ENCODE measurements around the gene COX7A2. TPM values are rescaled to one million over a fixed set of nuclear protein-coding genes. Genes with fewer than 3 reads are reported as not detected.

The COX7A2 gene
- total and polyA plus RNA-seq, 9 donors, result 178 to 377 (median 207) TPM

GRCh38 chr6:75275067-75275466, 31.5 kb upstream of the COX7A2 start:
- H3K27me3 ChIP-seq, result no peaks in the 10 kb centered on the region
- no peaks in the 10 kb centered on the region for H3K36me3 ChIP-seq
- intact Hi-C loops (cut with DNase I), result no loop called here
- H3K9me3 ChIP-seq, result no peaks in the 10 kb centered on the region
- no peak overlapping the region for H3K27ac ChIP-seq
- H3K4me1 ChIP-seq (ENCODE audit: insufficient read depth), result peaks cover 10% of the 10 kb centered on the region
- H3K4me3 ChIP-seq, result no peak overlapping the region
- no peak for DNase-seq
- TF ChIP-seq EP300 (IDR thresholded peaks at IDR 0.05) (no peak), POLR2A (IDR thresholded peaks at IDR 0.05) (no peak), CTCF (IDR thresholded peaks at IDR 0.05) (no peak)

- TF ChIP-seq POLR2A (IDR thresholded peaks at IDR 0.05) (no peak), CTCF (IDR thresholded peaks at IDR 0.05) (no peak), EP300 (IDR thresholded peaks at IDR 0.05) (no peak)
- no peaks in the 10 kb centered on the region for H3K9me3 ChIP-seq
- H3K4me1 ChIP-seq (ENCODE audit: insufficient read depth), result peaks cover 8% of the 10 kb centered on the region
- intact Hi-C loops (cut with DNase I), result no loop called here
- 90 to 97% (median 94%) methylated on average over 4 of the region's 4 CpGs for WGBS, 3 donors
- H3K27me3 ChIP-seq, result no peaks in the 10 kb centered on the region
- no peak for DNase-seq
- no peak overlapping the region for H3K27ac ChIP-seq
- no peaks in the 10 kb centered on the region for H3K36me3 ChIP-seq
- no peak overlapping the region for H3K4me3 ChIP-seq
Observed at GRCh38 chr6:75273009-75273408, 29.4 kb upstream of the COX7A2 start.

GRCh38 chr6:75272145-75272840, 28.7 kb upstream of the COX7A2 start:
- DNase-seq, result no peak
- no peaks in the 10 kb centered on the region for H3K27me3 ChIP-seq
- peaks cover 5% of the 10 kb centered on the region for H3K4me1 ChIP-seq (ENCODE audit: insufficient read depth)
- H3K36me3 ChIP-seq, result no peaks in the 10 kb centered on the region
- no peaks in the 10 kb centered on the region for H3K9me3 ChIP-seq
- TF ChIP-seq CTCF (IDR thresholded peaks at IDR 0.05) (no peak), POLR2A (IDR thresholded peaks at IDR 0.05) (no peak), EP300 (IDR thresholded peaks at IDR 0.05) (no peak)
- WGBS, 3 donors, result 88 to 92% (median 90%) methylated on average over 5 of the region's 5 CpGs
- H3K27ac ChIP-seq, result no peak overlapping the region
- intact Hi-C loops (cut with DNase I), result no loop called here
- H3K4me3 ChIP-seq, result no peak overlapping the region

GRCh38 chr6:75268988-75269354, 25.4 kb upstream of the COX7A2 start:
- H3K4me3 ChIP-seq, result no peak overlapping the region
- no peaks in the 10 kb centered on the region for H3K36me3 ChIP-seq
- TF ChIP-seq EP300 (IDR thresholded peaks at IDR 0.05), result no peak
- TF ChIP-seq CTCF (IDR thresholded peaks at IDR 0.05), result no peak
- TF ChIP-seq POLR2A (IDR thresholded peaks at IDR 0.05), result no peak
- no peaks in the 10 kb centered on the region for H3K9me3 ChIP-seq
- H3K4me1 ChIP-seq (ENCODE audit: insufficient read depth), result peaks cover 4% of the 10 kb centered on the region
- 90 to 94% (median 92%) methylated on average over 4 of the region's 4 CpGs for WGBS, 3 donors
- H3K27ac ChIP-seq, result no peak overlapping the region
- intact Hi-C loops (cut with DNase I), result loop anchor here (5.0 to 10.0 kb wide), 2 partner anchors 256 to 258 kb away; no protein-coding TSS in a partner anchor
- H3K27me3 ChIP-seq, result no peaks in the 10 kb centered on the region
- no peak for DNase-seq
